Activated CD8-positive, alpha-beta memory T cell treated with anti-CD3 and anti-CD28 coated beads for 24 hours (primary cell): Measurements from ENCODE around the gene PDIA5.

Source experiments
- DNase-seq: peaks from one replicate; pipeline ENCODE4 v3.0.0-alpha.2; 2020

The PDIA5 gene

DNA sequence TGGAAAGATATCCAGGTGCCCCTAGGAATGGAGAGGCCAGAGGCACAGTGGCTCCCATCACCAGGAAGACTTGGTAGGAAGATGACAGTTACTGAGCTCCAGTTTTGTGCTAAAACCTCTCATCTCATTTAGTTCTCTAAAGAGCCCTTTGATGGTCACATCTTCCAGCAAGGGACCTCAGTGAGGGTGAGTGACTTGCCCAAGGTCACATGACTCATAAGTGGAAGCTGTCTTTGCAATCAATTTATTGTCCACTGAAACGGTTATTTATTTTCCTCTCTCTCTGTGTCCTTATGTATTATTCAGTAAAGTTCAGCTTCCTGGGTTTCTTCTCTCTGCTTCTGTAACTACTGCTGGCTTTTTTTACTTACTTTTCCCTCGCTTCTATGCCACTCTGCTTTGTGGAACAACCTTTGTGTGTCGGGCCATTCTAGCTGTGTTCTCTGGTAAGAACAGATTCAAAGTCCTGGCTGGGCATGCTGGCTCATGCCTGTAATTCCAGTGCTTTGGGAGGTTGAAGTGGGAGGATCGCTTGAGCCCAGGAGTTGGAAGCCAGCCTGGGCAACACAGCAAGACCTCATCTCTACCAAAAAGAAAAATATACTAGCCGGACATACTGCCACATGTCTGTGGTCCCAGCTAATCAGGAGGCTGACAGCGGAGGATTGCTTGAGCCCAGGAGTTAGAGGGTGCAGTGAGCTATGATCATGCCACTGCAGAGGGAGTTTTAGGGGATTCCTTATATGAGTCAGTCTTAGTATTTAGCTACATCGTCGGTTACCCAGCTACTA is 55.9 kb downstream of the PDIA5 start:
- DNase-seq: no peak

DNA sequence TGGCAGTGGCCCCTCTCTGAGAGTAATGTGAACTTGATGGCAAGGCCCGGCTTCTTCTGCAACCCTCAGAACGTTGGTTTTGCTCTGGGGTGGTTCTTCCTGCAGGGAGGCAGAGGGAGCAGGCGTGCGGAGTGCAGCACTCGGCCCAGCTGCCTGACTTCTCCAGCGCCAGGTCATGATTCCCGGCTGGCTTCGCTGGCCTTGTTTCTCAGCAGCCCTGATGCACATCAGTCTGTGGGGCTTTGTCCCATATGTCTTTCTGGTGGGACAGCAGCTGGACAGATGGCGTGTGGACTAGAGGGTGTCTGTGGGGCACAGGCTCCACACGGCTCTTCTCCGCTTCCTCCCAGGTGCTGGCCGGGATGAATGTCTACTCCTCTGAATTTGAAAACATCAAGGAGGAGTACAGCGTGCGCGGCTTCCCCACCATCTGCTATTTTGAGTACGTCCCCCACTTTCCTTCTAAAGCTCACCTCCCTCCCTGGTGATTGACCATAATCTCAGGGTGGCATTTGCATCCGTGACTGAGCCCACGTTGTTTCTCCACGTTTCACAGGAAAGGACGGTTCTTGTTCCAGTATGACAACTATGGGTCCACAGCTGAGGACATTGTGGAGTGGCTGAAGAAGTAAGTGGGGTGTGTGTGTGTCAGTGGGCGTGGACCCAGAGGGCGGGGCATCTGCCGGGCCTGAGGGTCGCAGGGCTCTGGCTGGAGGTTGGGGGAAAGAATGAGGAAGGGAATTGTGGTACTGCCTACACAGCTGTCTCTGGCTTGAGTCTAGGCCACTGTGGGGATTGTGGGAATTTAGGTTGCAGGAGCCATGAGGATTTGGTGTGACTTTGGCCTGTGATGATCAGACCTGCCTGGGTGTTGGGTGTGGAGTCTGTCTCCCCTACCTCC is 57.1 kb downstream of the PDIA5 start:
- no peak for DNase-seq

- no peak for DNase-seq
Observed at GRCh38 chr3:123124971-123125370, 58.1 kb downstream of the PDIA5 start.

DNA sequence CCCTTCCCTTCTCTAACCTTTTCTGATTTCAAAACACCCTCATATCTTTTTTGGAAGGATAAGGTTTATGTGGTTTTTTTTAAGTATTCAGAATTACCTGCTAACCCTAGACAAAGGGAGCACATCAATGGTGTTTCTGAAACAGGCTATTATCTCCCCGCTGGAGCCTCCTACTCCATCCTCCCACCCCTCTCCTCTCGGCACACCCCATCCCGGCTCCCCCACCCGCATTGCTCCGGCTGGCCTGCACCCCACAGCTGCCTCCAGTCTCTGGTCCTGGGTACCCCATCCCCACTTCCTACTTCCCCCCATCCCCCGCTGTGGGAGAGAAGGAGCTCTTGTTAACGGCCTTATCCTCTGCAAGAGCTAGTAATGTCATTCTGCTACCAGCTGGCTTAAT is 59.2 kb downstream of the PDIA5 start:
- no peak for DNase-seq

DNA sequence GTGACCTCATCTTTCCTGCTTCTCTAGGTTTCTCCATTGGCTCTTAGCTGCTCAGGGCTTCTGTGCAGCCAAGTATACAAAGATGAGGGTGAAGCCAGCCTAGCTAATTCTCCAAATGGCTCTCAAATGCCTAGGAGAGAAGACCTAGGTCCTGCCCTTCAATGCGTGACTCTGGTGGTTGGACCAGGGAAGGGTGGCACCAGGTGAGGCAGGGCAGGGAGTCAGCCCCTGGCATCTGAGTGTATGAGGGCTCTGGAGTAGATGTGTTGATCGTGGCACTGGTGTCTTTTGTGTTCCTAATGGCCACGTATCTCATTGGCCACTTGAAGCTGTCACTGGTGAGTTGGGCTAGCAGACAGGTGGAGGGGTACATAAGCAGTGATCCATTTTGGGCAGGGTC is 59.8 kb downstream of the PDIA5 start:
- DNase-seq: no peak

DNA sequence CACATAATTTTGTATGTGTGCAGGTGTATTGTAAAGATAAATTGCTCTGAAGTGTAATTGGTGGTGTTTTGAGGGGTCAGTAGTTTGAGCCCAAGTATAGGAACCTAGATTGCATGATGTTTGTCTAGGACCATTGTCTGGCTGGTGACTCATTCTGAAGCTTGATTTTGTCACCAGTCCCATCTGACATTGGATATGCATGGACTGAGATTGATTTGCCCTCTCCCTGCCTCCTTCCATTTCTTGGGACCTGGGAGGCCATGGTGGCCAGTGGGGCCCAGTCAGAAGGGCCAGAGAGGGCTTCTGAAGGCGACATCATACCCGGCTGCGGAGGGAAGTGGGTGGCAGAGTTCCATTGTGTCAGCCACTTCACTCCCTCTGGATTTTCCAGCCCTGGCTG is 62.3 kb downstream of the PDIA5 start:
- DNase-seq: no peak

DNA sequence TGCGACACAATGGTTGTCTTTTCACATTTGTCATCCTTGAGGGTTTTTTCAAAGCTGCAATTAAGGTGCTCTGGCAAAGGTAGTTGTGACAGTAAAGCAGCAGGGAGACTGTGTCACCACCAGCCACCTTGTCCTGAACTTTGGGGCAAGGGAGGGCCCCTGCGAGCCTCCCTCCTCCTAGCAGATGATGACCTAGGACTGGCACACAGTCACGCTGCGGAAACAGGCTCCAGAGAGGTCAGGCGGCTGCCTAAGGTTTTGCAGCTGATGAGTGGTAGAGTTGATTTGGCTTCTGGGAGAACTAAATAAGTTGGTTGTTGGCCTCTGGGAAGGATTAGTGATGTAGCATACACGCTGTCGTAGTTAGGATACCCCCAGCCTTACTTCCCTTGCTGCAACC is 62.7 kb downstream of the PDIA5 start:
- no peak for DNase-seq

DNA sequence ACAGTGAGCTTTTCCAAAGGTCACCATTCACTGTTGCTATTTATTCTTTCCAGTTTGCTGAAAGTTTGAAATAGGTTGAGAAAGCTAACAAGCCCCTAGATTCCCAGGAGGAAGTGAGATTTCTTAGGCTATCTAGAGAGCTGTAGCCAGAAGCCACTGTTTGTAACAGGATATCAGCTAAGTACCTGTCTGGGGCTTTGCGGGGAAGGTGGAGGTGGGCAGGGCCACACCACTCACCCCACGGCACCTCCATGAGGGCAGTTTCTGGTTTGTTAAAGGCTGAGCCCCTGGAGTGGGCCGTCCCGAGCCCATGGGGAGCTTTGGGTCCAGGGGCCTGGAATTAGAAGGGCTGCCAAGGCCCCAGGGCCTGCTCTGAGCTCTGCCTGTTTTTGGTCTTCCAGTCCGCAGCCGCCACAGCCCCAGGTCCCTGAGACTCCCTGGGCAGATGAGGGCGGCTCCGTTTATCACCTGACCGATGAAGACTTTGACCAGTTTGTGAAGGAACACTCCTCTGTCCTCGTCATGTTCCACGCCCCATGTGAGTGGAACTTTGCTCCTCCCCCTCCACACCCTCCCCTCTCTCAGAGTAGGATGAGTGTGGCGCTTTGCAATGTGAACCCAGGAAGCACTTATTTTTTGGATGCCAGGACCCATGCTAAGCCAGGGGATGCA is 63.4 kb downstream of the PDIA5 start:
- no peak for DNase-seq

DNA sequence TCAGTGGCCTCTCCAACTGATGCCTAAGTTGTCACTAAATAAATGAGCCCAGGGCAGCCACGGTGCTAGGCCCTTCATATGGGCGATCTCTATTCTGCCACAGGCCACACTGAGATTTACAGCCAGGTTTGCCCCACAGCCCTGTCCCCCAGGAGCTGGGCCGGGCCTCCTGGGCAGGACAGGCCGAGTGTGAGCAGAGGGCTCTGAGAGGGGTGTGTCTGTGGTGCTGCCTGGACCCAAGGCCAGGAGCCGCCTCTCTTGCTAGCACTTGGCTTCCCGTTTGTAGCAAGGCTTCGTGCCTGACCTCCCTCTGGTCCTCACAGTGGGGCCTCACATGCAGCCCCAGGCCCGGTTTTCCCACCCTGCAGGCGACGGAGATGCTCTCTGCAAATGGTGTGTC is 67.8 kb downstream of the PDIA5 start:
- DNase-seq: no peak

GRCh38 chr3:123137001-123137400 is 70.2 kb downstream of the PDIA5 start:
- DNase-seq: no peak

DNA sequence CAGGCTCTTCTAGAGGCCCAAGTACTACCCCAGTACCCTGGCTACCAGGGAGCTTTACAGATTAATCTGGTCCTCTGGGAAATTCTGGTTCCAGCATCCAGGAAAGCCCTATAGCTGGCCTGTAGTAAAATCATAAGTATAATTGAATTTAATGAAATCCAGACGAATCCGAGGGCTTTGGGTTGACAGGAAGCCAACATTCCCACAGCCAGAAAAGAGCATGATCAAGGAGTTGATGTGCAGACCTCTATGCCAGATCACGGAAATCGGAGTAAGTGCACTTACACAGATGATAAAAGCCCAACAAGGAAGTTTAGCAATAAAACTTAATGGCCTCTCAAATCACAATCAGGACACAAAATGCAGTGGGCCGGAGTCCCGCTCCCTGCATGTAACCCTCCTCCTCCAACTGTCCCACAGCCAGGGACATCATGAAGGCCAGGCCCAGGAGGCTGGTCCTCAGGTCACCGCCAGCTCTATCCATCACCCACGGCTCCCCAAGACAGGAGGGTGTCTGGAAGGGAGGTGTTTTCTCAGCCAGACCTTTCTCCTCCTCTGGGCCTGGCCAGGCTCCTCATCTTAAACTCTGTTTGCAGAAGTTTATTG is 72.1 kb downstream of the PDIA5 start:
- no peak for DNase-seq

GRCh38 chr3:123139522-123139921 is 72.7 kb downstream of the PDIA5 start:
- DNase-seq: no peak

DNA sequence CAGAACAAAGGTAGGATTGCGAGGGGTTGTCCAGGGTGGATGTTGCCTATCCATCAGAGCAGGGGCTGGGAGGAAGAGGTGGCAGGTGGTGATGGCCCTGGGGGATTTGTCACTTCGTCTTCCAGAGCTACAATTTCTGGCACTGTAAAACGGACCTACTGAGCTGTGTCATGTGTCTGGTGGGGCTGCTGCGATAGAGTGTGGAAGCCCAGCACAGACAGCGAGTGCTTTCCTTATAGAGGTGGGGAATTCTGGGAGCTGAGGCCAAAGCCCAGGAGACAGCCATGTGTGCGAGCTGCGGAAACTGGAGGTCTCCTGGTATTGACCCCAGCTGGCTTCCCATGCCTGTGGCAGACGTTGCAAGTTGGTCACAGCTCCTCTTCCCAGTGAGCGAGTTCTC is 73.7 kb downstream of the PDIA5 start:
- no peak for DNase-seq

DNA sequence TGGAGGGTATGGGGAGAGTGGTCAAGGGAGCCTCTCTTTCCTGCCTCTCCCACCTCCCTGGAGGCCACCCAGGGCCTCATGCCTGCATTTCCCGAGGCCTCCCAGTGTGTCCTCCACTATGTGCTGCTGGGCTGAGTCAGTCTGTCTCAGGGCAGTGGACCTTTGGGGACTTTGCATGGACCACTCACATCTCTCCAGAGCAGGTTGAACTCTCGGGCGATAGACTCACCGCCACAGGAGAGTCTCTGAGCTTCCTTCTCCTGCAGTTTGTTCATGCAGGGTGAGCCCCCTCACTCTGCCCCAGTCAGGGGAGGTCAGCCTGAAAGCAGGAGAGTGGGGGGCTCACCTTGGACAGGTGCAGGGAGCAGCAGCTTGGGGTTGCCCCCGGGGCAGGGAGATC is 74.5 kb downstream of the PDIA5 start:
- no peak for DNase-seq

- no peak for DNase-seq
Observed at GRCh38 chr3:123143669-123144411, 77.0 kb downstream of the PDIA5 start.

GRCh38 chr3:123147754-123148535 is 81.1 kb downstream of the PDIA5 start:
- no peak for DNase-seq

- no peak for DNase-seq
Observed at GRCh38 chr3:123148772-123149171, 81.9 kb downstream of the PDIA5 start.

GRCh38 chr3:123149525-123149924 is 82.7 kb downstream of the PDIA5 start:
- no peak for DNase-seq

DNA sequence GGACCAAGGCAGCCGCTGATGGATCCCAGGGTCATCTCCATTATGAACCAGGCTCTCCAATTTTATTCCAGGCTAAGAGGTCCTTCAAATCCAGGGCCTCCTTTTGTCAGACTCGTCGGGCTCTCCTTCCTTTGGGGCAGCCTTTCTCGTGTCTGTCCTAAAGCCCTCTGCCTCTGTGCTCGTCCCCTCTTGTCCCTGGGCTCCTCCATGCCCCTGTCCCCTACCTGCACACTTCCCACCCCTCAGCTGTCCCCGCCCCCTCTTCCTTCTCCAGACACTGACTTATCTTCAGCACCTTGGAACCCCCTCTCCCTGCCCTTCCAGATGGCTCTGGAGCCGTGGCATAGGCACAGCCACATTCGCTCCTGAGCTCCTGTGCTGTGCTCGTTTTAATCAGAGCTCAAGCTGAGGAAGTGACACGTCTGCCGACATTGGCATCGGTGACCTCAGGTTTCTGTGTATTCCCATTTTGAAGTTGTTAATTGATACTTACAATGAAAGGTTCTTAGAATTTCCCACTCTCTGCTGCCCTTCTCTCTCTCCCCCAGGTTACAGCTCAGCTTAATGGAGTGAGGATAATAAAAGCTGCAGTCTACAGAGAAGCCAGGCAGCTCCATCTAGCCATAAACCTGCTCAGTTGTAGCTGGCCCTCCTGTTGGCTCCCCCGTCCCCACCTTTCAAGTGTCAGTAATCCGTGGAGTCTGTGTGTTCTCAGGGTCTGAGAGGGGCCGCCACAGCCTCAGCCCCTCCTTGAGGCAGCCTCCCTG is 83.8 kb downstream of the PDIA5 start:
- peak; percentile 26 for DNase-seq

DNA sequence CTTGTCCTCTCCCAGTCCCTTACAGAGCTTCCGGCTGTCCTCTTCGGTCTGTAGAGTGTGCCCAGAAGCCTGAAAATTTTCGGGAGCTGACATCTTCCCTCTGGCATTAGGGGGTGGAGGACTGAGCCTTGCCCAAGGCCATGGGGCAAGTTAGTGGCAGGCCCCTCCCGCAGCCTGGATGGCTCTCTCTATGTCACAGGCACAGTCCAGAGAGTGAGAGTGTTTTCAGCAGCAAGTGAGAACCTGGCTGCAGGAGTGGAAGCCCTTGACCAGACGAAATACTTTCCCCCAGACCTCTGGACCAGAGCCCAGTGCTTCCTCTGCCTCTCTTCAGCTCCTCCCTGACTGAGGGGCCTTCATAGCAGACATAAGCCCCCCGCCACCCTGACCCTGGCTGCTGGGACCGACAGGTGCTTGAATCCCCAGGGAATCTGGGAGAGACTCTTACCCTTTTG is 84.5 kb downstream of the PDIA5 start:
- peak; percentile 45 for DNase-seq
